AG10803 (cell line): ENCODE data around the gene ZNF519.

Source experiments
- DNase-seq: peaks from one replicate; pipeline ENCODE4 v3.0.0; 2010; ENCODE audit warnings: low read depth
- H3K4me3 ChIP-seq: 2 replicates; pipeline ENCODE4 v1.5.1; 2011; ENCODE audit warnings: mild to moderate bottlenecking, low read length, control low read depth
- CTCF ChIP-seq: conservative IDR thresholded peaks from 2 replicates; pipeline ENCODE4 v1.5.1; 2011; ENCODE audit warnings: mild to moderate bottlenecking, low read length, control low read depth, inconsistent platforms

The ZNF519 gene

DNA sequence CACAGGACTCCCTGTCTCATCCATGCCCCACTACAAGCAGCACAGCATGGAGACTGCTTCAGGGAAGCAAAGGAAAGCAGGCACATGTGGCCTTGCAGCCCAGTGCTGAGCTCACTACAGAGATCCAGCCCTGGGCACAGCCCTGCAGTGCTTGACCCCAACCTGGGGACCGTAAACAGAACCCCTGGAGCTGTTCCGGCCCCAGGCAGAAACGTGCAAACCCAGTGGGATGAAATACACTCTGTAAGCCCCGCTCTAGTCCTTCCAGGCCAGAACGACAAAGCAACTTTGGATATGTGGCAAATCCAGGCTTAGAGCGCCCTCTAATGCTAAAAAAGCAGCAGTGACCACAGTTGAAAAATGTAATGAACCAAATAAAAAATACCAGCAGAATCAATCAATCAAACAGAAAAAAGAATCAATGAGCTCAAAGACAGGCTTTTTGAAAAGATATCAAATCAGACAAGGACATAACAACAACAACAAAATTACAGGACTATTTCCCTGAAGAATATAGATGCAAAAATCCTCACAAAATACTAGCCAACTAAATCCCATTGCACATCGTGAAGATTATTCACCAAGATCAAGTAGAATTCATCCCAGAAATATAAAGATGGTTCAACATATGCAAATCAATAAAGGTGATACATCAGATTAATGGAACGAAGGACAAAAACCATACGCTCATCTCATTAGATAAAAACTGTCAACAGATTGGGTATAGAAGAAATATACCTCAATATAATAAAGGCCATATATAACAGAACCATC, 45.6 kb downstream of the ZNF519 start:
- H3K4me3 ChIP-seq, result no peak overlapping the region
- peak; percentile 44 for DNase-seq
- TF ChIP-seq CTCF, result peak; percentile 72

GRCh38 chr18:14085770-14086457, 46.3 kb downstream of the ZNF519 start:
- DNase-seq, result no peak
- TF ChIP-seq CTCF, result no peak

GRCh38 chr18:14075196-14075595, 57.0 kb downstream of the ZNF519 start:
- DNase-seq, result no peak

More at GRCh38 chr18:14085770-14086457, 46.3 kb downstream of the ZNF519 start:
- H3K4me3 ChIP-seq, result no peak overlapping the region

DNA sequence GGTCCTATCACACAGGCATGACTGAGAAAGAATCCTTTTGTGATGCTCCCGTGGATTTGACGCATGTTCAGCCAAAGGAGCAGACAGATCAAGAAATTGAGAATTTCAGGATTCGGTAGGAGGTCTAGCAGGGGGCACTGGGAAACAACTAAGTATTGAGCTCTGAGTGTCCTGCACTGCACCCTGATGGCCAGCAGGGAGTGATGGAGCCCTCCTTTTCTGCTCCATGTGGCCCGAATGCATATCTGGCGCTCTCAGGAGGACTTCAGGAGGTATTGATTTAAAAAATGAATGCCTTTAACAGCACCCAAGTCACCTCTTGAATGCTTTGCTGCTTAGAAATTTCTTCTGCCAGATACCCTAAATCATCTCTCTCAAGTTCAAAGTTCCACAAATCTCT, 58.0 kb downstream of the ZNF519 start:
- H3K4me3 ChIP-seq, result no peak overlapping the region
- DNase-seq, result no peak
- peak; percentile 24; the same call in 1 of the 2 replicates for TF ChIP-seq CTCF

More at GRCh38 chr18:14075196-14075595, 57.0 kb downstream of the ZNF519 start:
- no peak for TF ChIP-seq CTCF
- no peak overlapping the region for H3K4me3 ChIP-seq

DNA sequence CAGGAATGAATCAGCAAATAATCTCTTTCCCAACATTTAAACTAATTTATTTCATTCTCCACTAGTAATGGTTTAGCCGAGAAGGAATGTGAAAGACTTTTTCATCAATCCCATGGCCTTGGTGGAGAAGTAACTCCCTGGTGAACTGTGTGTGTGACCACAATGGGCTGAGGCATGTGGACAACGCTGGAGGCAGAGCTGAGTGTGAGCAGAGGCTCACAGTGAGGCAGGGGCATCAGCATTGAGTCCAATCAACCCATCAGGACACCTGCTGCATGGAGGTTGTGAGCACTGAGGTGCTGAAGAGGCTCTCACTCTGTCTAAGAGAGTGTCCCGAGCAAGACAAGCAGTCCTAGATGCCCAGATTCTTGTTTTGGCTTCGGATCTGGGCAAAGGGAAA, 78.6 kb downstream of the ZNF519 start:
- H3K4me3 ChIP-seq, result no peak overlapping the region
- no peak for TF ChIP-seq CTCF
- DNase-seq, result no peak
